HG03159 (cell line): Measurements from ENCODE around the gene MSLN.

ENCODE experiments used
- ATAC-seq: cut with Tn5 transposase; IDR thresholded peaks from one replicate; pipeline ENCODE4 v1.9.1; 2021; ENCODE audit warnings: mild to moderate bottlenecking, moderate library complexity; ENCODE audit not compliant: unreplicated experiment

MSLN gene

GRCh38 chr16:788399-789126, 28.0 kb downstream of the MSLN start, which contains the start of gene CHTF18:
TSS of gene CHTF18 (plus strand) at chr16:788620. CDS start at chr16:788685, 65 bp downstream.
- ATAC-seq: peak; percentile 70

- no peak for ATAC-seq
These were observed 28.8 kb downstream of the MSLN start for GRCh38 chr16:789191-789850.

- no peak for ATAC-seq
These were observed 29.6 kb downstream of the MSLN start for GRCh38 chr16:790086-790485.

DNA sequence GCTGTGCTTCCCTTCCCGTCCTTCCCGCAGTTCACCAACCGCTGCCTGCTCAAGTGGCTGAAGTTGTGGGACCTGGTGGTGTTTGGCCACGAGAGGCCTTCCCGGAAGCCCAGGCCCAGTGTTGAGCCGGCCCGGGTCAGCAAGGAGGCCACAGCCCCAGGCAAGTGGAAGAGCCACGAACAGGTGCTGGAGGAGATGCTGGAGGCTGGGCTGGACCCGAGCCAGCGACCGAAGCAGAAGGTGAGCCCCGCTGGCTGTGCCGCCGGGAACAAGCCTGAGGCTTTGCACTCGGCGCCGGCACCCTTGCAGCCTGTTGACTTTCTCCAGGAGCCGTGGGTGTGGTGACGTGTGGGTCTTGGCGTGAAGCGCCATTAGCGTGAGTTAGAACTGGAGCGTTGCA, 30.6 kb downstream of the MSLN start:
- no peak for ATAC-seq

- ATAC-seq: no peak
These were observed 31.9 kb downstream of the MSLN start for GRCh38 chr16:792221-792995.

DNA sequence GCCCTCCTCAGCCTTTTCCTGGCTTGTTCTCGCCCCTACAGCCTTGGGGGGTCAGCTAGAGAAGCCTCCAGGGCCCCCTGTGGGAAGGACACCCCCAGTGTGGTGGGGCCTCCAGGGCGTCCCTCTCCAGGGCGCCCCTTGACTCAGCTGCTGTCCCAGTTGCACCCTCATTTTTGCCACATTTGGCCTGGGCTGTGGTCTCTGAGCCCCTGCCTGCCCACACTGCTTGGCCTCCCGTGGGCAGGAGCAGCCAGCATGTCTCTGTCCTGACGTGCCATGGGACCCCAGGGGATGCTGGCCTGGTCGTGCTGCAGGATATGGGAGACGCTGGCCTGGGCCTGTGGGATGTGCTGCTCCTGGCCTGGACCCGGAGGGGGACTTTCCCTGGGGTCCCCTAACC, 32.9 kb downstream of the MSLN start:
- no peak for ATAC-seq

DNA sequence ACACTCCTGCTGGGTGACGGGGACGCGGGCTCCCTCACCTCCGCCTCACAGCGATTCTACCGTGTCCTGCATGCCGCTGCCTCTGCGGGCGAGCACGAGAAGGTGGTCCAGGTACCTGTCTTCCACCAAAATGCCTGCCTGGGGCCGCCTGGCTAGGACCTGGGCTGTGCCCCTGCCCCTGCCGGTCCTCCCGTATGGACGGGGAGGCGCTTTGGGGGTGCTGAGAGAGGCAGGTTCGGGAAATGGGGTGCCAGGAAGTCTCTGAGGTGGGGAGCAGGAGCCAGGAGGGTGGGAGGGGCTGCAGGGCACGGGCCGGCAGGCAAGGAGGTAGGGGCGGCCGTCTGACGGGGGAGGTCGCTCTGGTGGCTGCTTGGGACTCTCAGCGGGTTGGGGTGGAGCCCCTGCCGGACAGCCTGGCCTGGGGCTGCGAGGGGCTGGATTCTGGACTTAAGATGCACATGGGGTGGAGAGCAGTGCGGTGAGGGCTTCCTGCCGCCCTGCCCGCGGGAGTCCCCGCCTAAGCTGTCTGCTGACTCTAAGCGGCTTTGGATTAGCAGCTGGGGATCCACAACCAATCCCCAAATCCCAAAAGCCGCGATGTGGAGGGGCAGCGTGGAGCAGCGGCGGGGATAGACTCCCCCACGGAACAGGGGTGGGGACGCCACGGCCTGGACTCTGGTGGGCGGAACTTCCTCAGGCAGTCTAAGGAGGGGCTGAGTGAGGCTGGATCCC, 33.7 kb downstream of the MSLN start:
- ATAC-seq: no peak

DNA sequence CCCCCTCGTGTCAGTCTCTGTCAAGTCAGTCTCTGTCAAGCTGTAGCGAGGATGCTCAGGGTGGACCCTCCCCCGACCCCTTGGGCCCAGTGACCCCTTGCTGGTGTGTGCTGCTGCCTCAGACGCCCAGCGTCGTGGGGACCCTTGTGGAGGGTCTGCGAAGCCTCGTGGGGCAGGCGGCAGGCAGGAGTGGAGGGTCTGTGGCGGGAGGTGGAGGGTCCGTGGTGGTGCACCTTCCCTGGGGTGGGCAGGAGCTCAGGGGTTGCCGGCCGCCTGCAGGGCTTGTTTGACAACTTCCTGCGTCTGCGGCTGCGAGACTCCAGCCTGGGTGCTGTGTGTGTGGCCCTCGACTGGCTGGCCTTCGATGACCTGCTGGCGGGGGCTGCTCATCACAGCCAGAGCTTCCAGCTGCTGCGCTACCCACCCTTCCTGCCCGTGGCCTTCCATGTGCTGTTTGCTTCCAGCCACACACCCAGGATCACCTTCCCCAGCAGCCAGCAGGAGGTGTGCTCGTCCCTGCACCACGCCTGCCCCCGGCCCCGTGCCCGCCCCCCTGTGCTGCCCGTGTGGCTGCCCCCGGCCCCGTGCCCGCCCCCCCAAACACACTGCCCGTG, 34.4 kb downstream of the MSLN start:
- ATAC-seq: no peak

DNA sequence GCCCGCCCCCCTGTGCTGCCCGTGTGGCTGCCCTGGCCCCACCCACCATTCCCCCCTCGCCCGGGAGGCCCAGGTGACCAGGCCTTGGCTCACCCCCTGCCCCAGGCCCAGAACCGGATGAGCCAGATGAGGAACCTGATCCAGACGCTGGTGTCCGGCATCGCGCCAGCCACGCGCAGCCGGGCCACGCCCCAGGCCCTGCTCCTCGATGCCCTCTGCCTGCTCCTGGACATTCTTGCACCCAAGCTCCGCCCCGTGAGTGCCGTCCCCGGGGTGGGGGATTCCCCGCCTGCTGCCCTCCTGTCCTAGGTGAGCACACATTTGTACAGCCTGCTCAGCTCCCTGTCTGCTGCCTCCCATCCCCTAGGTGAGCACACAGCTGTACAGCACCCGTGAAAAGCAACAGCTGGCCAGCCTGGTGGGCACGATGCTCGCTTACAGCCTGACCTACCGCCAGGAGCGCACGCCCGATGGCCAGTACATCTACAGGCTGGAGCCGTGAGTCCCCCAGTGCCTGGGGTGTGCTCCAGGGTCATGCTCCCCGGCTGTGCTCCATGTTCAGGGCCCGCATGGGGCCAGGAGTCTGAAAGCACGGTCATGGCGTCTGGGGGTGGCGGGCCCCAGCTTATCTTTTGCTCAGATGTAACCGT, 35.2 kb downstream of the MSLN start:
- no peak for ATAC-seq

GRCh38 chr16:796296-797119, 36.0 kb downstream of the MSLN start:
- no peak for ATAC-seq

- no peak for ATAC-seq
These were observed 36.5 kb downstream of the MSLN start for GRCh38 chr16:797120-797420.

GRCh38 chr16:797686-798085, 37.2 kb downstream of the MSLN start:
- no peak for ATAC-seq

DNA sequence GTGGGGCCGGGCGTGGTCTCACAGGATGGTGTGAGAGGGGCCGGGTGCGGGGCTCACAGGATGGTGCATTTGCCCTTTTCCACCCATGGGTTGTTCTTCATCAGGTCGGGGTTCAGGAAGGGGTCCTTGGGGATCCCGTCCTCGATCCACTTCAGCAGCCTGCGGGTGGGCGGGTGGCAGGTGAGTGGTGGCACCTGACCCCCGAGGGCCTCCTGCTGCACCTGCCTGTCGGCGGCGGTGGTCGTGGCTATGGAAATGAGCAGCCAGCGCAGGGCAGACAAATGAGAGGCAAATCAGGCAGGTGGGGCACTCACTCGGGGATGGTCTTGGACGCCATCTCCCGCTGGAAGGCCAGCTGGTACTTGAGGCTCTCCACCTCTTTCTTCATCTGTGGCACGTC, 38.1 kb downstream of the MSLN start:
- no peak for ATAC-seq

DNA sequence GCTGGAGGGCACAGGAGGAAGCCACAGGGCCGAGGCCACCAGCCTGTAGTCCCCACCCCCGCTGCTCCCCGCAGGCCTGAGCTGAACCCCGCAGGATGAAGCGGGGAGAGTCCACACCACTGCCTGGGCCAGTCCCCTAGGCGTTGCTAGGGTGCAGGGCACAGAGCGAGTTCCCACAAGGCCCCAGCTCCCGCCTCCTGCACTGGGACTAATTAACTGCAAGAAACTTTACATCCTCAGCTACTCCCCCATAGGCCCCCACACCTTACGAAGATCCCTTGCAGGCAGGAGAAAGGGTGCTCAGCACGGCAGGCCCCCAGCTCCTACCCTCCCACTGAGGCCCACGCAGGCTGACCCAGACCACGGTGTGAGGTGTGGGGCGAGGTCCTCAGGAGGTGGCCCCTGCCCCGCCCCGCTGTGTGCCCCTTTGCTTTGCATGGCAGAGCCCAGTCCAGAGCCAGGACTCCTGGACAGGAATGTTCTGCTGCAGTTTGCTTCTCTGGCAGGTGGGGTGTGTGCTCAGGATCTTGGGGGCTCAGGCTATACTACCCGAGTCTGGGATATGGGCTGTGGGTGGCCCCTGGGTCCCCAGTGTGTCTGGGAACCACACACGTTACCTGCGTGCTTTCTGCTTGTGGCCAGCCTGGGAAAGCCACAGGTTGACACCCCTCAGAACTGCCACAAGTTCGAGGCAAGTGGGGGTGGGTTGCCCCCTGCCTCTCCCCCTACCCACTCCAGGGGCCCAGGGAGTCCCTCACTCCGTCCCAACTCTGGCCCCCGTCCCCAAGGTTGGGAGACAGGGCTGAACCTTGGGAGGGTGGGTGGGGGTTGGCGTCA, 38.8 kb downstream of the MSLN start:
- ATAC-seq: no peak

DNA sequence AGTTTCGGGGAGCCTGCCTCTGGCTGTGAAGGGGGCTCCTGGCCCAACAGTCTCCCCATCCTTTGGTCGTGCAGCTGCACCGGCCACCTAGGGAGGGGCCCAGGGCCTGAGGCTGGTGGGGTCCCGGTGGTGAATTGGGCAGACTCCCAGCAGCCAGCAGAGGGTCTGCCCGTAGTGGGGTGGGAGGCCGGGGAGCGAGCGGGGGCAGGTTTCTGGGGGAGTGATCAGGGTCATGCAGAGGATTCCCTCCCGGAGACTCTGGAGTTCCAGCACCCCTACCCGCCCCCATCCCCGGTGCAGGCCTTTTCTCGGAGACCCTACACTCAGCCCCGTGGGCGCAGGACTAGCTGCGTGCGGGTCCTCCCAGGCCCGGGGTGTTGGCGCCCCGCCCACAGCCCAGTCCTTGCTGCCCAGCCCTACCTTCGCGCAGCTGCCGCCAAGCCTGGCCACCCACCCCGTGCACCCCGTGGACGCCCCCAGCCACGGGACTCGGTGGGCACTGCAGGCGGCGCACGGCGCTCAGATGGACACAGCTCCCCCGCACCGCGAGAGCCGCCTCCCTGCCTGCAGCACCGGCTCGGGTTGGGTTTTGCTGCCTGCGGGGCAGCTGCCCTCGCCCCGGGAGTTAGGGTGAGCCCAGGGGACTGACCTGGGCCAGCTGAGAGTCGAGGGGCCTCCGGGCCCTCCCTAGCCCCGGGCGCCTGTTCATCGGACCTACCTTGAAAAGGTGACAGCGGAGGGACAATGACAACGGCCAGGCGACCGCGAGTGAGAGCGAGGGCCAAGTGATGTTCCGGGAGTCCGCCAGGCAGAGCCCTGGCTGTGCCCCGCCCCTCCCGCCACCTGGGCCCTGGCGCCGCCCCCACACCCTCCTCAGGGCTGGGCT, 39.7 kb downstream of the MSLN start, which contains the start of gene GNG13:
Gene GNG13 (minus strand): TSS at position 787 of the 886 bp plus-strand sequence. CDS start 1,657 bp downstream, outside the sequence.
- ATAC-seq: no peak

DNA sequence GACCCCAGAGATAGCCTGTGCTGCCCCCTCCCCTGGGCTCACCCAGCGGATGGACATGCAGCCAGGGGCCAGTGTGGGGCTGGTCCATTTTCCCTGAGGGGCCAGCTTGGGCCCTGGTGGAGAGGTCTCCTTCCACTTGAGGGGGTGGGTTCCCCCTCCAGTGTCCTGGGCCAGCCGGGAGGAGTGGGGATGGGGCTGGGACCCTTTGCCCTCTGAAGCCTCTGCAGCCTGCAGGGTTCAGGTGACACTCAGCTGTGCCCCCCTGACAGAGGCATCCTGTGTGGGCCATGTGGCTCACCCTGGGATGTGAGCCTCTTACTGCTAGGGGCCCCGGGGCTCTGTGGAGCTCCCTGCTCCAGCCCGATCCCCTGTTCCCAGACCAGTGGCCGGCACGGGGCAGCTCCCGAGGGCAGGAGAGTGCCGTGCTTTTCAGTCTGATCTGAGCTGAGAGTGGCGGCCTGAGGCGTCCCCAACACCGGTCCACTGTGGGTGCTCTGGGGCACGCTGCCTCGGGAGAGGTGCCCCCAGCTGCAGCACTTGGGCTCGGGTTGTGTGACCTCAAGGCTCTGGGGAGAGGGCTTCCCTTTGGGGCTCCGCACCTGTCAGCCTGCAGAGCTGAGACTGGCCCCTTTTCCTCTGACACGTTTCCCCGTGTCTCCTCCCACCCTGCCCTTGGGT, 40.4 kb downstream of the MSLN start:
- ATAC-seq: no peak
